CD4-positive, alpha-beta T cell treated with Interleukin-4 for 1 hour (primary cell): ENCODE measurements around the gene RANBP17.
"Not testable (repeated sequence)": the region's sequence is repeated elsewhere in the genome, so short reads cannot be mapped to it uniquely, and the experiment has no call there.

Experiments
- DNase-seq, 2 donors: peaks; one replicate each; pipeline ENCODE4 v3.0.0-alpha.2; 2020 to 2022

Gene RANBP17

GRCh38 chr5:171162165-171162564 is 300.3 kb downstream of the RANBP17 start:
- no peak for DNase-seq

GRCh38 chr5:171162596-171162995 is 300.8 kb downstream of the RANBP17 start:
- no peak for DNase-seq

- DNase-seq, result no peak
Measured at GRCh38 chr5:171166766-171167165, 304.9 kb downstream of the RANBP17 start.

GRCh38 chr5:171168171-171168570 is 306.4 kb downstream of the RANBP17 start:
- DNase-seq, result no peak

GRCh38 chr5:171174960-171175359 is 313.1 kb downstream of the RANBP17 start:
- not testable (repeated sequence) for DNase-seq

GRCh38 chr5:171175746-171176145 is 313.9 kb downstream of the RANBP17 start:
- DNase-seq, result no peak

GRCh38 chr5:171178190-171178589 is 316.4 kb downstream of the RANBP17 start:
- DNase-seq, result not testable (repeated sequence)

GRCh38 chr5:171188016-171188415 is 326.2 kb downstream of the RANBP17 start:
- no peak for DNase-seq

- DNase-seq, result no peak
Measured at GRCh38 chr5:171189442-171189841, 327.6 kb downstream of the RANBP17 start.

GRCh38 chr5:171192111-171192510 is 330.3 kb downstream of the RANBP17 start:
- no peak for DNase-seq

GRCh38 chr5:171201310-171201709 is 339.5 kb downstream of the RANBP17 start:
- no peak for DNase-seq

GRCh38 chr5:171205375-171205774 is 343.6 kb downstream of the RANBP17 start:
- no peak for DNase-seq

- DNase-seq, result peak in 1 of 2 donors; percentile 41
Measured at GRCh38 chr5:171207256-171207847, 345.5 kb downstream of the RANBP17 start.

GRCh38 chr5:171221916-171222315 is 360.1 kb downstream of the RANBP17 start:
- DNase-seq, result no peak

- DNase-seq, result no peak
Measured at GRCh38 chr5:171223927-171224326, 362.1 kb downstream of the RANBP17 start.

GRCh38 chr5:171226096-171226754 is 364.4 kb downstream of the RANBP17 start:
- no peak for DNase-seq

- DNase-seq, result no peak
Measured at GRCh38 chr5:171226864-171227263, 365.0 kb downstream of the RANBP17 start.

GRCh38 chr5:171236651-171237050 is 374.8 kb downstream of the RANBP17 start:
- DNase-seq, result no peak

- no peak for DNase-seq
Measured at GRCh38 chr5:171242521-171242920, 380.7 kb downstream of the RANBP17 start.

- no peak for DNase-seq
Measured at GRCh38 chr5:171246231-171246630, 384.4 kb downstream of the RANBP17 start.

GRCh38 chr5:171249460-171249859 is 387.6 kb downstream of the RANBP17 start:
- no peak for DNase-seq

GRCh38 chr5:171250738-171251137 is 388.9 kb downstream of the RANBP17 start:
- DNase-seq, result no peak

GRCh38 chr5:171251519-171251918 is 389.7 kb downstream of the RANBP17 start:
- no peak for DNase-seq

GRCh38 chr5:171252674-171253073 is 390.9 kb downstream of the RANBP17 start:
- DNase-seq, result no peak
